ENCODE results near the gene PCDHGA5.

DNA sequence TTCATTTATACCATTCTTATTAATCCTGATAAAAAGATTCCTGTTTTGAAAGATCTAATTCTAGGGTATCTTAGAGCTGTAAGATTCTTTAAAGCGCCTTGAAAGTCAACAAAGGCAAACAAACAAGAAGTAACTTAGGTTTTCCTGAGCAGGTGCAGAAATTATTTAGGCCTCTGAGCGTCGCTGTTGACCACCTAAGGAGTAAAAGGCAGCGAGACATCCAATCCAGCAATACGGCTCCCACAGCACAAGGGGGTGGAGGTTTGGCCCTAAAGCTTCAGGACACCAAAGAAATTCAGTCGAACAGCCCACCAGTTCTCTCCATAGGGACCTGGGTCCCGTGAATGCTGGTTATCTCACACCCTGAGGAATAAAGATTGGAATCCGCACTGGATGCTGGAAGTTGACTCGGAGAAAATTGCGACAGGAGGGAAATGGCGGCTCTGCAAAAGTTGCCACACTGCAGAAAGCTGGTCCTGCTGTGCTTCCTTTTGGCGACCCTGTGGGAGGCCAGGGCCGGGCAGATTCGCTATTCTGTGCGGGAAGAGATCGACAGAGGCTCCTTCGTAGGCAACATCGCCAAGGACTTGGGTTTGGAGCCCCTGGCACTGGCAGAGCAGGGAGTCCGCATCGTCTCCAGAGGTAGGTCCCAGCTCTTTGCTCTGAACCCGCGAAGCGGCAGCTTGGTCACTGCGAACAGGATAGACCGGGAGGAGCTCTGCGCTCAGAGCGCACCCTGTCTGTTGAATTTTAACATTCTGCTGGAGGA, 25.2 kb upstream of the PCDHGA5 start, which contains the start of gene PCDHGA2:
- TF ChIP-seq, protein P1, sequence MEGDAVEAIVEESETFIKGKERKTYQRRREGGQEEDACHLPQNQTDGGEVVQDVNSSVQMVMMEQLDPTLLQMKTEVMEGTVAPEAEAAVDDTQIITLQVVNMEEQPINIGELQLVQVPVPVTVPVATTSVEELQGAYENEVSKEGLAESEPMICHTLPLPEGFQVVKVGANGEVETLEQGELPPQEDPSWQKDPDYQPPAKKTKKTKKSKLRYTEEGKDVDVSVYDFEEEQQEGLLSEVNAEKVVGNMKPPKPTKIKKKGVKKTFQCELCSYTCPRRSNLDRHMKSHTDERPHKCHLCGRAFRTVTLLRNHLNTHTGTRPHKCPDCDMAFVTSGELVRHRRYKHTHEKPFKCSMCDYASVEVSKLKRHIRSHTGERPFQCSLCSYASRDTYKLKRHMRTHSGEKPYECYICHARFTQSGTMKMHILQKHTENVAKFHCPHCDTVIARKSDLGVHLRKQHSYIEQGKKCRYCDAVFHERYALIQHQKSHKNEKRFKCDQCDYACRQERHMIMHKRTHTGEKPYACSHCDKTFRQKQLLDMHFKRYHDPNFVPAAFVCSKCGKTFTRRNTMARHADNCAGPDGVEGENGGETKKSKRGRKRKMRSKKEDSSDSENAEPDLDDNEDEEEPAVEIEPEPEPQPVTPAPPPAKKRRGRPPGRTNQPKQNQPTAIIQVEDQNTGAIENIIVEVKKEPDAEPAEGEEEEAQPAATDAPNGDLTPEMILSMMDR (IDR thresholded peaks at IDR 0.05; ENCODE audit: low read depth, low read length, poor library complexity, severe bottlenecking) = peak; percentile 61
- TF ChIP-seq EZH2phosphoT487 (IDR thresholded peaks at IDR 0.05; ENCODE audit: borderline replicate concordance, low read length) = no peak

All from DOHH2 (cell line).